Neutrophil (primary cell): ENCODE data around the gene TPO.

Experiments used
- H3K27ac ChIP-seq: fragments of 200-600 bp; sonication (generic); 2 replicates; pipeline ENCODE4 v1.5.1; 2016; ENCODE audit warnings: mild to moderate bottlenecking, moderate library complexity
- H3K27me3 ChIP-seq: fragments of 200-600 bp; sonication (generic); 2 replicates; pipeline ENCODE4 v1.6.0; 2016; ENCODE audit warnings: mild to moderate bottlenecking
- H3K36me3 ChIP-seq: fragments of 200-600 bp; sonication (generic); 2 replicates; pipeline ENCODE4 v1.5.1; 2017
- H3K4me1 ChIP-seq, 2 experiments: fragments of 200-600 bp in 1 of 2; sonication (generic) in 1 of 2; 1 replicate in 1 of 2; 2 replicates in 1 of 2; pipeline versions ENCODE4 v1.5.1 to v1.6.1; 2013 to 2016; ENCODE audit warnings: low read depth in 1 of 2, low read length in 1 of 2, mild to moderate bottlenecking in 1 of 2, moderate library complexity in 1 of 2; ENCODE audit not compliant: control insufficient read depth in 1 of 2, insufficient read depth in 1 of 2
- H3K4me3 ChIP-seq, 2 experiments: fragments of 200-600 bp in 1 of 2; sonication (generic) in 1 of 2; 1 replicate in 1 of 2; 2 replicates in 1 of 2; pipeline ENCODE4 v1.5.1; 2013 to 2016; ENCODE audit warnings: low read depth in 1 of 2, low read length in 1 of 2, mild to moderate bottlenecking in 1 of 2, moderate library complexity in 1 of 2
- H3K9me3 ChIP-seq: fragments of 200-600 bp; sonication (generic); 2 replicates; pipeline ENCODE4 v1.5.1; 2016
- TF ChIP-seq, protein P1 (sequence below): fragments of 200-600 bp; sonication (generic); IDR thresholded peaks from 2 replicates; pipeline ENCODE4 v1.5.1; 2016; ENCODE audit warnings: antibody characterized with exemption

Gene TPO

DNA sequence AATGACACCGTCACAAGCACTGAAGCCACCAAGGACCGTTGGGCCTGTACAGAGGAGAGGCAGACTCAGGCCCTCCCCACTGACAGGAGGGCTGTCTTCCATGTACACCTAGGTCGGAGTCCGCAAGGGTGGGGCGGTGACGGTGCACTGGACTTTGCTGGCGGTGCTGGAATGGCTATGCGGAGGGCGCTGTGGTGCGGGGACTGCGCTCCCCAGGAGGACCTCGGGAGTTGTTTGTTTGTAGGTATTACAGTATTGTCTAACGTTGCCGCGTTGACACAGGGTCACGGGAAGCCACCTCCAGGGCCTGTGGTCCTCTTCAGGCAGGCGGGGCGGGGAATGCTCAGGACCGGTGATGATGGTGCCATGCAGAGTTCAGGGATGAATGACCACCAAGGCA, 126.2 kb downstream of the TPO start:
- Histone ChIP-seq H3K27me3 (no peaks in the 10 kb centered on the region), H3K27ac (no peak overlapping the region), H3K9me3 (no peaks in the 10 kb centered on the region)

DNA sequence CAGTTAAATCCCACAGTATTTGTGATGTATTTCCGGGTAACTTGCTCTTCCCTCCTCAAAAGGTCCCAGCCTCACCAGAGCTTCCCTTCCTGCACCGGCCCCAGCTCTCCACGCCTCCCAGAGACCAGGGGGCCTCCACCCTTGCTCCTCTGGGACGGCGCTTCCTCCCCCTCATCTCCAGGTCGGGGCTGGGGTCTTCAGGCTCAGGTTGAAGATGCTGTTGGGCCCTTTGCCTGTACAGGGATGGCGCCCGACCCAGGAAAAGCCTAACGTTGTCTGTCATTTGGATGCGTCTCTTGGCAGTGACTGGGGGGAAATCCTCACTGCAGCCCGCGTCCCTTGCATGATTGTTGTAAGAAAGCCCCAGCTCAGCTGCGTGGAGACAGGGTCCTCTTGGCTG, 126.7 kb downstream of the TPO start:
- TF ChIP-seq, protein P1, sequence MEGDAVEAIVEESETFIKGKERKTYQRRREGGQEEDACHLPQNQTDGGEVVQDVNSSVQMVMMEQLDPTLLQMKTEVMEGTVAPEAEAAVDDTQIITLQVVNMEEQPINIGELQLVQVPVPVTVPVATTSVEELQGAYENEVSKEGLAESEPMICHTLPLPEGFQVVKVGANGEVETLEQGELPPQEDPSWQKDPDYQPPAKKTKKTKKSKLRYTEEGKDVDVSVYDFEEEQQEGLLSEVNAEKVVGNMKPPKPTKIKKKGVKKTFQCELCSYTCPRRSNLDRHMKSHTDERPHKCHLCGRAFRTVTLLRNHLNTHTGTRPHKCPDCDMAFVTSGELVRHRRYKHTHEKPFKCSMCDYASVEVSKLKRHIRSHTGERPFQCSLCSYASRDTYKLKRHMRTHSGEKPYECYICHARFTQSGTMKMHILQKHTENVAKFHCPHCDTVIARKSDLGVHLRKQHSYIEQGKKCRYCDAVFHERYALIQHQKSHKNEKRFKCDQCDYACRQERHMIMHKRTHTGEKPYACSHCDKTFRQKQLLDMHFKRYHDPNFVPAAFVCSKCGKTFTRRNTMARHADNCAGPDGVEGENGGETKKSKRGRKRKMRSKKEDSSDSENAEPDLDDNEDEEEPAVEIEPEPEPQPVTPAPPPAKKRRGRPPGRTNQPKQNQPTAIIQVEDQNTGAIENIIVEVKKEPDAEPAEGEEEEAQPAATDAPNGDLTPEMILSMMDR: no peak
- Histone ChIP-seq H3K4me3 (no peak overlapping the region), H3K27ac (no peak overlapping the region), H3K27me3 (no peaks in the 10 kb centered on the region), H3K9me3 (no peaks in the 10 kb centered on the region), H3K4me1 (no peaks in the 10 kb centered on the region), H3K36me3 (no peaks in the 10 kb centered on the region)

More for the DNA sequence above, 126.2 kb downstream of the TPO start:
- no peaks in the 10 kb centered on the region for H3K4me1 ChIP-seq
- TF ChIP-seq, protein P1: no peak
- H3K36me3 ChIP-seq: no peaks in the 10 kb centered on the region
- no peak overlapping the region for H3K4me3 ChIP-seq

DNA sequence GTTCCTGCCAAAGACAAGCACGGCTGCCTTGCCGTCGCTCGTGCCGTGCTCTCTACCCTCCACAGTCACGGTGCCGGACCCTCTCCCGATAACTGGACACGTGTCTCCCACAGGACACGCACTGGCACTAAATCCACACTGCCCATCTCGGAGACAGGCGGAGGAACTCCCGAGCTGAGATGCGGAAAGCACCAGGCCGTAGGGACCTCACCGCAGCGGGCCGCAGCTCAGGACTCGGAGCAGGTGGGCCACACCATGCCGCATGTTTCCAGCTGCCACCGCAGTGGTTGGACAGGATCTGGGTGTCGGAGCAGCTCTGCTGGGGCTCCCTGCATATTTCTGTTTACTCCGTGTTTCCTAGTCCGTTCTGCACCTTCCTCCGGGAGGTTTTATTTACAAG, 127.2 kb downstream of the TPO start:
- Histone ChIP-seq H3K36me3 (no peaks in the 10 kb centered on the region), H3K9me3 (no peaks in the 10 kb centered on the region), H3K4me1 (no peaks in the 10 kb centered on the region), H3K27ac (no peak overlapping the region), H3K27me3 (no peaks in the 10 kb centered on the region), H3K4me3 (no peak overlapping the region)
- TF ChIP-seq, protein P1: no peak

DNA sequence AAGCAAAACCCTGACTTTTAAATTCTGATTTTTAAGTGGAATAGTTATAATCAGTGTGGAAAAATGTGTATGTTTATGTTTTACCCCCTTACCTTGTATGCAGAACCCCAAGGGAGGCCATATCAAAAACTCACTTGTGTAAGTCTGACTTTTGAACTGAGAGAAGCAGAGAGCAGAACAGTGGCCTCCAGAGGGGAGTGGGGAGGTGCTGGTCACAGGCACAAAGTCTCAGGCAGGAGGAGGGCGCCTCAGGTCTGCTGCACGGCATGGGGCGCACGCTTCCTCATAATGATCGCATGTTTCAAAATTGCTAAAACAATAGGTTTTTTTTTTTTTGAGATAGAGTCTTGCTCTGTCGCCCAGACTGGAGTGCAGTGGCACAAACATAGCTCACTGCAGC, 127.8 kb downstream of the TPO start:
- H3K27me3 ChIP-seq: no peaks in the 10 kb centered on the region
- TF ChIP-seq, protein P1: no peak
- H3K27ac ChIP-seq: no peak overlapping the region
- H3K4me3 ChIP-seq: no peak overlapping the region
- H3K9me3 ChIP-seq: no peaks in the 10 kb centered on the region
- no peaks in the 10 kb centered on the region for H3K4me1 ChIP-seq
- no peaks in the 10 kb centered on the region for H3K36me3 ChIP-seq

DNA sequence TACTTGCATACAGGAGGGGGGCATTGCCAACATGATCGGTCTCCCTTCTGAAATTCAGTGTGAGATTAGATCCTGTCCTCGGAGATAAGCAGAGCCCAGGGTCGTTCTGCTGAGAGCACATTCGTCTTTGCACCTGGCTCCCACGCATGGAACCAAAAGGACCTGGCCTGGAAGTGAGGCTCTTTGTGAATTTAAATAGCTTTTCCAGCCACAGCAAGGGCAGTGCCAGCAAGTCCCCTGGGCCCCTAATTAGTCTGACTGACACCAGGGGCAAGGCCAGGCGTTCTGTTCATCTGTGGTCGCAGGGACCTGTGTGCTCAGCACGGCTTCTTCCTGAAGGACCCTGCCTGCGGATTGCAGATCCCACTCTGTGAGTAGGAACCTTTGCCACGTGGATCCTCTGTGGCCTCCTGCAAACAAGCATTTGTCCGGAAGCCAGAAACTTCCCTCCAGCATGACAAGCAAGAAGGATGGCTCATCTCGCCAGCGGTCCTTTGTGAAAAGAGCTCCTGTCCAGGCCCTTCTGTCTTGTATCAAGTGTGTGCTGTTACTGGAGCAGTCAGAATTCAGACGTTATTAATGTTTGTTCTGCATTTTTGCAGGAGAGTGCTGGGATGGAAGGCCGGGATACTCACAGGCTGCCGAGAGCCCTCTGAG, 128.7 kb downstream of the TPO start:
- Histone ChIP-seq H3K9me3 (no peaks in the 10 kb centered on the region), H3K4me3 (no peak overlapping the region), H3K27me3 (no peaks in the 10 kb centered on the region), H3K27ac (no peak overlapping the region), H3K4me1 (no peaks in the 10 kb centered on the region), H3K36me3 (no peaks in the 10 kb centered on the region)
- TF ChIP-seq, protein P1: no peak
